GM12864 (cell line): ENCODE measurements around the gene C1QTNF9B.

Experiments used
- DNase-seq: peaks from one replicate; pipeline ENCODE4 v3.0.0-alpha.2; 2011; ENCODE audit warnings: low read depth
- H3K4me3 ChIP-seq: 2 replicates; pipeline ENCODE4 v1.5.1; 2011; ENCODE audit warnings: mild to moderate bottlenecking, low read depth, low read length, control low read depth
- CTCF ChIP-seq: IDR thresholded peaks from 2 replicates; pipeline ENCODE4 v1.5.1; 2011; ENCODE audit warnings: low read depth, mild to moderate bottlenecking, moderate library complexity, low read length, control low read depth, inconsistent platforms; ENCODE audit errors: missing control alignments

C1QTNF9B gene

GRCh38 chr13:23923031-23923430, 25.7 kb upstream of the C1QTNF9B start:
- DNase-seq: no peak
- TF ChIP-seq CTCF: no peak
- no peak overlapping the region for H3K4me3 ChIP-seq

- no peak overlapping the region for H3K4me3 ChIP-seq
- no peak for TF ChIP-seq CTCF
- no peak for DNase-seq
These were observed 25.0 kb upstream of the C1QTNF9B start for GRCh38 chr13:23922005-23922932.

GRCh38 chr13:23921451-23921888, 24.2 kb upstream of the C1QTNF9B start:
- peak; percentile 53 for TF ChIP-seq CTCF
- DNase-seq: no peak
- H3K4me3 ChIP-seq: no peak overlapping the region

- no peak for TF ChIP-seq CTCF
- no peak overlapping the region for H3K4me3 ChIP-seq
- no peak for DNase-seq
These were observed 21.7 kb upstream of the C1QTNF9B start for GRCh38 chr13:23919006-23919405.

- TF ChIP-seq CTCF: no peak
- no peak overlapping the region for H3K4me3 ChIP-seq
- DNase-seq: no peak
These were observed 20.9 kb upstream of the C1QTNF9B start for GRCh38 chr13:23918208-23918607.

GRCh38 chr13:23915308-23915707, 18.0 kb upstream of the C1QTNF9B start:
- H3K4me3 ChIP-seq: no peak overlapping the region
- no peak for TF ChIP-seq CTCF
- no peak for DNase-seq

- H3K4me3 ChIP-seq: no peak overlapping the region
- no peak for TF ChIP-seq CTCF
- DNase-seq: no peak
These were observed 15.2 kb upstream of the C1QTNF9B start for GRCh38 chr13:23912469-23912868.
